Neural crest cell (in vitro differentiated cells): ENCODE measurements around the gene SDR42E2. TPM values are rescaled to one million over a fixed set of nuclear protein-coding genes. Genes with fewer than 3 reads are reported as not detected.
"Not testable (repeated sequence)": the region's sequence is repeated elsewhere in the genome, so short reads cannot be mapped to it uniquely, and the experiment has no call there.

Experiments used
- DNase-seq: peaks from one replicate; pipeline ENCODE4 v3.0.0; 2021; ENCODE audit warnings: low read depth, mixed read lengths, low spot score
- H3K27ac Mint-ChIP-seq: one replicate; pipeline ENCODE4 v1.8.0; 2021; ENCODE audit warnings: mild to moderate bottlenecking, mixed read lengths; ENCODE audit not compliant: unreplicated experiment
- H3K27me3 Mint-ChIP-seq: 2 replicates; pipeline ENCODE4 v1.8.0; 2021; ENCODE audit warnings: low read depth, mild to moderate bottlenecking, mixed read lengths
- H3K36me3 Mint-ChIP-seq: 2 replicates; pipeline ENCODE4 v1.8.0; 2021; ENCODE audit warnings: low read depth, mild to moderate bottlenecking, mixed read lengths
- H3K4me1 Mint-ChIP-seq: 2 replicates; pipeline ENCODE4 v1.8.0; 2021; ENCODE audit warnings: mixed read lengths
- H3K4me3 Mint-ChIP-seq: one replicate; pipeline ENCODE4 v1.8.0; 2021; ENCODE audit warnings: mild to moderate bottlenecking, mixed read lengths
- H3K9me3 Mint-ChIP-seq: 2 replicates; pipeline ENCODE4 v1.8.0; 2021; ENCODE audit warnings: mixed read lengths
- total RNA-seq: library from RNA; stranded (reverse); gene quantifications from 2 replicates; pipeline ENCODE4 v1.2.1, GENCODE V29; 2021
- TF ChIP-seq, protein P1 (sequence below): fragments of 200-600 bp; sonication (generic); conservative IDR thresholded peaks from 2 replicates; pipeline ENCODE4 v1.5.0; 2021; ENCODE audit warnings: antibody characterized with exemption, mild to moderate bottlenecking

SDR42E2 gene
- total RNA-seq, 1 donor from 2014 or later, result not detected

DNA sequence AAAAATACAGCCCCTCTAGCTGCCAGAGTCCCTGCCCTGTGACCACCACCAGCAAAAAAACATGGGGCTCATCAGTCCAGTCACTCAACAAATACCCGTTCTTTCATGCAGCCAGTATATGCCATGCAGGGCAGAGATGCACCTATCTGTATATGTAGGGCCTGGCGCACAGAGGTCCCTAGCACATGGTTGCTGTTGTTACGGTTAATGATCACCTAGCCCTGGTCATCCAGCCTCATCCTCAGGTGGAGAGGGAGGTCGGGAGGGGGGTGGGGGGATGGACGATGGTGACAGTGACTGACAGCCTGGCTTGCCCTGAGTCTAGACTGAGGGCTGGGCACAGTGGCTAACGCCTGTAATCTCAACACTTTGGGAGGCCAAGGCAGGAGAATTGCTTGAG is 1.5 kb downstream of the SDR42E2 start:
- no peak for DNase-seq
- no peaks in the 10 kb centered on the region for H3K36me3 Mint-ChIP-seq
- no peak overlapping the region for H3K4me3 Mint-ChIP-seq
- H3K27me3 Mint-ChIP-seq, result peaks cover 63% of the 10 kb centered on the region
- no peak overlapping the region for H3K27ac Mint-ChIP-seq
- peaks cover 5% of the 10 kb centered on the region for H3K9me3 Mint-ChIP-seq
- TF ChIP-seq, protein P1, sequence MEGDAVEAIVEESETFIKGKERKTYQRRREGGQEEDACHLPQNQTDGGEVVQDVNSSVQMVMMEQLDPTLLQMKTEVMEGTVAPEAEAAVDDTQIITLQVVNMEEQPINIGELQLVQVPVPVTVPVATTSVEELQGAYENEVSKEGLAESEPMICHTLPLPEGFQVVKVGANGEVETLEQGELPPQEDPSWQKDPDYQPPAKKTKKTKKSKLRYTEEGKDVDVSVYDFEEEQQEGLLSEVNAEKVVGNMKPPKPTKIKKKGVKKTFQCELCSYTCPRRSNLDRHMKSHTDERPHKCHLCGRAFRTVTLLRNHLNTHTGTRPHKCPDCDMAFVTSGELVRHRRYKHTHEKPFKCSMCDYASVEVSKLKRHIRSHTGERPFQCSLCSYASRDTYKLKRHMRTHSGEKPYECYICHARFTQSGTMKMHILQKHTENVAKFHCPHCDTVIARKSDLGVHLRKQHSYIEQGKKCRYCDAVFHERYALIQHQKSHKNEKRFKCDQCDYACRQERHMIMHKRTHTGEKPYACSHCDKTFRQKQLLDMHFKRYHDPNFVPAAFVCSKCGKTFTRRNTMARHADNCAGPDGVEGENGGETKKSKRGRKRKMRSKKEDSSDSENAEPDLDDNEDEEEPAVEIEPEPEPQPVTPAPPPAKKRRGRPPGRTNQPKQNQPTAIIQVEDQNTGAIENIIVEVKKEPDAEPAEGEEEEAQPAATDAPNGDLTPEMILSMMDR, result no peak
- H3K4me1 Mint-ChIP-seq, result no peaks in the 10 kb centered on the region

DNA sequence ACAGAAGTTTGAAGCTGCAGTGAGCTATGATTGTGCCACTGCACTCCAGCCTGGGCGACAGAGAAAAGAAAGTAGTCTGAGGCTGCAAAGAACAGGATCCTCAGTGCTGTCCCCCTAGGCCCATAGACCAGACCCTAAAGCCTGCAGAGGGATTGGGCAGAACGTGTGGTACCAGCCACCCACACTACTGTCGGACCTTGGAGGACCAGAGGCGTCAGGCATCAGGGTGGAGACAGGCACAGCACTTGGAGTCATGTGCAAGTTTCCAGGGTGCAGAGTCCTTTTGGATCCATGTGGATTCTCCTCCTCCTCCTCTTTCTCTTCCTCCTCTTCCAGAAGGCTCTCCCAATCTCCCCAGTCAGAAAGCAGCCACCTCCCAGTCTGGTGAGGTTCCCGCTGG is 2.2 kb downstream of the SDR42E2 start:
- H3K36me3 Mint-ChIP-seq, result no peaks in the 10 kb centered on the region
- DNase-seq, result no peak
- H3K4me1 Mint-ChIP-seq, result no peaks in the 10 kb centered on the region
- TF ChIP-seq, protein P1, result no peak
- H3K27me3 Mint-ChIP-seq, result peaks cover 59% of the 10 kb centered on the region
- H3K4me3 Mint-ChIP-seq, result no peak overlapping the region
- peaks cover 5% of the 10 kb centered on the region for H3K9me3 Mint-ChIP-seq
- no peak overlapping the region for H3K27ac Mint-ChIP-seq

DNA sequence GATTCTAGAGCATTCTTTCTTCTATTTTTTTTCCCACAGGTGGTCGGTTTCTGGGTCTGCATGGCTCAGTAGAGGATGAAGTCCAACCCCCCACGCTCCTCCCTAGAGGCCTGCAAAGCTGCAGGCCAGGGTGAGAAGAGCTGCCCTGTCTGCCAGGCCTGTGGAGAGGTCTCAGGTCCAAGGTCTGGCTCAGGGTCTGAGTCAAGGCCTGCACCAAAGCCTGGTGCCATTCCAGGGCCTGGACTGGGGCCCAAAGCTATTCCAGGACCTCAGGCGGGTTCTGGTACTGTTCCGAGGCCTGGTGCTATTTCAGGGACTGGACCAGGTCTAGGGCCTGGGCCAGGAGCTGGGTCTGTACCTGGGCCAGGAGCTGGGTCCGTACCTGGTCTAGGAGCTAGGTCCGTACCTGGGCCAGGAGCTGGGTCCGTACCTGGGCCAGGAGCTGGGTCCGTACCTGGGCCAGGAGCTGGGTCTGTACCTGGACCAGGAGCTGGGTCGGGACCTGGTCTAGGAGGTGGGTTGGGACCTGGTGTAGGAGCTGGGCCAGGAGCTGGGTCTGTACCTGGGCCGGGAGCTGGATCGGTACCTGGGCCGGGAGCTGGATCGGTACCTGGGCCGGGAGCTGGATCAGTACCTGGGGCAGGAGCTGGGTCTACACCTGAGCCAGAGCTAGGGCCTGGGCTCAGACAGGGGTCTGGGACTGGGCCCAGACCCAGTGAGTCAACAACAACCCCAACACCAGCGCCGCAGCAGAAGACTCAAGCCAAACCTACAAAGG is 3.4 kb downstream of the SDR42E2 start:
- TF ChIP-seq, protein P1, result no peak
- Mint-ChIP-seq H3K4me1 (no peaks in the 10 kb centered on the region), H3K27ac (no peak overlapping the region), H3K9me3 (peaks cover 5% of the 10 kb centered on the region), H3K27me3 (peaks cover 49% of the 10 kb centered on the region), H3K4me3 (no peak overlapping the region), H3K36me3 (no peaks in the 10 kb centered on the region)
- DNase-seq, result no peak

DNA sequence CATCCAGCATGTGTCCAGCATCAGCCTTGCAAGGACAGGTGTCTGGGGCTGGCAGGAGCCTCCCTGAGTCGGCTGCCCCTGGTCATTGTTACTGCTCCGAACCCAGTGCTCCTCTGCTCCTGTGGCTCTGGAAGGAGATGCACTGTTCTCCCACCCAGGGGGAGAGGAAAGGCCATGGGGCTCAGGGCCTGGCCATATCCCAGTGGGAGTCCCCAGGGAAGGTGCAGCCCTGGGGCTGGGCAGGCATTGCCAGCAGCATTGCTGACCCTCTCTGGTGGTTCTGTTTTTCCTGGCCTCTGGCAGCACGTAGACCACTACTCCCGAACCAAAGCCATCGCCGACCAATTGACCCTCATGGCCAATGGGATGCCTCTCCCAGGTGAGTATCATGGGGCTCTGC is 9.6 kb downstream of the SDR42E2 start:
- no peak for DNase-seq
- Mint-ChIP-seq H3K4me3 (no peak overlapping the region), H3K27me3 (peaks cover 8% of the 10 kb centered on the region), H3K9me3 (no peaks in the 10 kb centered on the region), H3K4me1 (no peaks in the 10 kb centered on the region), H3K27ac (no peak overlapping the region), H3K36me3 (no peaks in the 10 kb centered on the region)
- TF ChIP-seq, protein P1, result no peak

DNA sequence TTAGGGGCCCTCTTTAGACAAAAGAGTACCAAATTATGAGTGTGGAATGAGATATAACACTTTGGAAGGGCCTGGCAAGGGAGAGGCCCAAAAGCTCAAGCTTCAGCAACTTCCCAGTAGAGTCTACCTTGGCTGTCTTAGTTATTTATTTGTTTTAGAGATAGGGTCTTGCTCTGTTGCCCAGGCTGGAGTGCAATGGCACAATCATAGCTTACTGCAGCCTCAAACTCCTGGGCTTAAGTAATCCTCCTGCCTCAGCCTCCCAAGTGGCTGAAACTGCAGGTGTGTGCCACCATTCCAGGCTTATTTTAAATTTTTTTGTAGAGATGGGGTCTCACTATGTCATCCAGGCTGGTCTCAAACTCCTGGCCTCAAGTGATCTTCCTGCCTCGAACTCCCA is 10.3 kb downstream of the SDR42E2 start:
- not testable (repeated sequence) for DNase-seq, H3K27ac Mint-ChIP-seq, H3K27me3 Mint-ChIP-seq, H3K36me3 Mint-ChIP-seq, H3K4me3 Mint-ChIP-seq, H3K9me3 Mint-ChIP-seq, H3K4me1 Mint-ChIP-seq

DNA sequence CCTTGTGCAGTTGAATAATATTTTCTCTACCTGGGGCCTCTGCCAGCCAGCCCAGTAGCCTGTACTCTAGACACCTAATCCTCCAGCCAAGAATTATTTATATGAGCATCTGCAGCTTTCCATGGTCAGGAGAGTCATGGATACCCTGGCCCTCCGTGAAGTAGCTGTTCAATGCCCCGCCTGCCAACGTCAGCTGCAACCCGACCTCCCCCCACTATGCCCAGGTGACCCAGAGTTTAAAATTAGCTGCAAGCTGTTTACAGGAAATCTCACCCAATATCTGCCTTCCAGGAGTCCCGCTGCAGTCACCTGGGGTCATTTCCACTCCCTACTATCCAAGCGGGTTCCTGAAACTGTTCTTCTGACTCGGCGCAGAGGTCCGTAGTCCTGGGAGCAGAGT is 12.3 kb downstream of the SDR42E2 start:
- H3K27ac Mint-ChIP-seq, result no peak overlapping the region
- H3K9me3 Mint-ChIP-seq, result no peaks in the 10 kb centered on the region
- H3K27me3 Mint-ChIP-seq, result peaks cover 9% of the 10 kb centered on the region
- TF ChIP-seq, protein P1, result no peak
- H3K36me3 Mint-ChIP-seq, result no peaks in the 10 kb centered on the region
- no peak overlapping the region for H3K4me3 Mint-ChIP-seq
- DNase-seq, result no peak
- no peaks in the 10 kb centered on the region for H3K4me1 Mint-ChIP-seq
